Sigmoid colon (tissue), 7 donors: ENCODE results near the gene C17orf107. TPM values are rescaled to one million over a fixed set of nuclear protein-coding genes. Genes with fewer than 3 reads are reported as not detected.
"Not testable (repeated sequence)": the region's sequence is repeated elsewhere in the genome, so short reads cannot be mapped to it uniquely, and the experiment has no call there.

Experiments used
- DNase-seq: peaks from one replicate; pipeline ENCODE4 v3.0.0-alpha.2; 2019
- H3K27ac ChIP-seq, 4 donors: fragments of 200-600 bp; sonication (generic); one replicate each; pipeline ENCODE4 v1.5.1; 2016 to 2019; ENCODE audit warnings: mild to moderate bottlenecking in 1 of 4
- H3K27me3 ChIP-seq, 3 donors: fragments of 200-600 bp; sonication (generic); one replicate each; pipeline ENCODE4 v1.5.1; 2019; ENCODE audit warnings: mild to moderate bottlenecking in 1 of 3
- H3K36me3 ChIP-seq, 4 donors: fragments of 200-600 bp; sonication (generic); one replicate each; pipeline ENCODE4 v1.5.1; 2016 to 2019
- H3K4me1 ChIP-seq, 4 donors: fragments of 200-600 bp; sonication (generic); one replicate each; pipeline ENCODE4 v1.5.1; 2017 to 2019
- H3K4me3 ChIP-seq, 4 donors: fragments of 200-600 bp; sonication (generic); one replicate each; pipeline ENCODE4 v1.5.1; 2017 to 2019; ENCODE audit warnings: mild to moderate bottlenecking in 2 of 4, moderate library complexity in 1 of 4
- H3K9me3 ChIP-seq, 4 donors: fragments of 200-600 bp in 3 of 4; sonication (generic) in 3 of 4; one replicate each; pipeline versions ENCODE4 v1.5.1 to v1.6.1; 2013 to 2019
- CTCF ChIP-seq, 4 experiments: fragments of 450-650 bp in 3 of 4; fragments of 200-600 bp in 1 of 4; IDR thresholded peaks; one replicate each; pipeline ENCODE4 v1.5.1; 2016 to 2019; ENCODE audit warnings: antibody characterized with exemption in 4 of 4, mild to moderate bottlenecking in 3 of 4, moderate library complexity in 2 of 4
- EP300 ChIP-seq, 4 donors: sonication (generic); formaldehyde crosslinking; IDR thresholded peaks; one replicate each; pipeline ENCODE4 v1.6.1; 2017; ENCODE audit warnings: antibody characterized with exemption in 4 of 4
- POLR2A ChIP-seq, 2 donors: fragments of 450-650 bp; IDR thresholded peaks; one replicate each; pipeline ENCODE4 v1.6.1; 2016; ENCODE audit warnings: antibody characterized with exemption in 2 of 2, mild to moderate bottlenecking in 2 of 2, moderate library complexity in 2 of 2
- POLR2AphosphoS5 ChIP-seq, 4 donors: sonication (generic); formaldehyde crosslinking; IDR thresholded peaks; one replicate each; pipeline ENCODE4 v1.6.1; 2017; ENCODE audit warnings: antibody characterized with exemption in 4 of 4
- WGBS, 2 donors: extraction: QIAGEN DNeasy Blood & Tissue Kit; methylation state at CpG; one replicate each; pipeline ENCODE4 v1.1.7; 2013; 5-methylcytosine and 5-hydroxymethylcytosine counted together
- intact Hi-C: fragments of 100-400 bp; cut with DNase I; formaldehyde crosslinking; loops from one replicate; pipeline ENCODE4 v1.15.1; 2023
- polyA plus RNA-seq, 3 donors: library from polyadenylated mRNA; stranded (reverse); fragments of 200-250 nt; gene quantifications; one replicate each; pipeline ENCODE4 v1.2.3, GENCODE V29; 2013
- total RNA-seq, 4 donors: library from RNA; depleted of rRNA; stranded (reverse); fragments of >200 nt; gene quantifications; one replicate each; pipeline ENCODE4 v1.1.0, GENCODE V29; 2016
- donor health status: healthy with polysubstance abuse.
- donor health status: Bipolar disorder and iron deficiency.
- donor health status: healthy.

C17orf107 gene
- total and polyA plus RNA-seq, 7 donors, result under 0.01 to 2.8 (median 0.71) TPM

- no peak for DNase-seq
- no peak for TF ChIP-seq CTCF (IDR thresholded peaks at IDR 0.05)
- TF ChIP-seq POLR2A (IDR thresholded peaks at IDR 0.05), result no peak
- no peak for TF ChIP-seq POLR2AphosphoS5 (IDR thresholded peaks at IDR 0.05)
- no peak for TF ChIP-seq EP300 (IDR thresholded peaks at IDR 0.05)
- no peak overlapping the region for H3K27ac ChIP-seq
- H3K36me3 ChIP-seq, result peaks cover 0 to 7% (median 0%) of the 10 kb centered on the region in 4 donors
- 77 to 87% methylated on average over 16 of the region's 16 CpGs for WGBS, 2 donors
- intact Hi-C loops, result no loop called here
- no peaks in the 10 kb centered on the region for H3K27me3 ChIP-seq
- H3K4me3 ChIP-seq, result no peak overlapping the region
- peaks cover 0 to 21% (median 19%) of the 10 kb centered on the region in 4 donors for H3K4me1 ChIP-seq
- H3K9me3 ChIP-seq, result no peaks in the 10 kb centered on the region
These were observed 38.3 kb upstream of the C17orf107 start for GRCh38 chr17:4861052-4861451.

- intact Hi-C loops, result no loop called here
These were observed 36.6 kb upstream of the C17orf107 start for GRCh38 chr17:4862720-4863119.

DNA sequence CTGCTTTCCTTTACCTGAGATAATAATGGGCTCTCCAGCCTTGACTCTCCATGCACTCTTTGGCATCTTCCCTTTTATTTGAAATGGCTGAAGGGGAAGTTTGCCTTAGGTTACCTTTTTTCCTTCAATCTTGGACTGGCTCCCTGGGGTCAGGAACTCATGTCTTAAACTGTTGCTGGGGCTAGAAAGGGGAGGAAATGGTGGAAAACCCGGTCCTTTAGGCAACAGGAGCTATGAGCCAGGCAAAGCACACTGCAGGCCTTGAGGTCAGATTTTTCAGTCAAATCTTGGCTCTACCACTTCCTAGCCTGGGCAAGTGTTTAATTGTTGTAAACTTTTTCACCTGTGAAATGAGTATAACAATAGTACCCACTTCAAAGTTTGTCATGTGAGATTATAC, 36.0 kb upstream of the C17orf107 start:
- no peaks in the 10 kb centered on the region for H3K9me3 ChIP-seq
- H3K36me3 ChIP-seq, result peaks cover 0 to 7% (median 0%) of the 10 kb centered on the region in 4 donors
- no peaks in the 10 kb centered on the region for H3K27me3 ChIP-seq
- intact Hi-C loops, result no loop called here
- TF ChIP-seq POLR2A (IDR thresholded peaks at IDR 0.05), result no peak
- no peak for TF ChIP-seq CTCF (IDR thresholded peaks at IDR 0.05)
- TF ChIP-seq POLR2AphosphoS5 (IDR thresholded peaks at IDR 0.05), result no peak
- no peak for TF ChIP-seq EP300 (IDR thresholded peaks at IDR 0.05)
- no peak overlapping the region for H3K4me3 ChIP-seq
- no peak for DNase-seq
- 89 to 90% methylated on average over 1 of the region's 1 CpG for WGBS, 2 donors
- peaks cover 0 to 12% (median 11%) of the 10 kb centered on the region in 4 donors for H3K4me1 ChIP-seq
- no peak overlapping the region for H3K27ac ChIP-seq

More at GRCh38 chr17:4862720-4863119, 36.6 kb upstream of the C17orf107 start:
- peaks cover 0 to 18% (median 17%) of the 10 kb centered on the region in 4 donors for H3K4me1 ChIP-seq
- DNase-seq, result no peak
- peaks cover 0 to 7% (median 0%) of the 10 kb centered on the region in 4 donors for H3K36me3 ChIP-seq
- no peak for TF ChIP-seq CTCF (IDR thresholded peaks at IDR 0.05)
- TF ChIP-seq POLR2AphosphoS5 (IDR thresholded peaks at IDR 0.05), result no peak
- TF ChIP-seq POLR2A (IDR thresholded peaks at IDR 0.05), result no peak
- TF ChIP-seq EP300 (IDR thresholded peaks at IDR 0.05), result no peak
- no peak overlapping the region for H3K4me3 ChIP-seq
- H3K27me3 ChIP-seq, result no peaks in the 10 kb centered on the region
- no peaks in the 10 kb centered on the region for H3K9me3 ChIP-seq
- H3K27ac ChIP-seq, result no peak overlapping the region
- 96% methylated on average over 4 of the region's 4 CpGs for WGBS, 2 donors

DNA sequence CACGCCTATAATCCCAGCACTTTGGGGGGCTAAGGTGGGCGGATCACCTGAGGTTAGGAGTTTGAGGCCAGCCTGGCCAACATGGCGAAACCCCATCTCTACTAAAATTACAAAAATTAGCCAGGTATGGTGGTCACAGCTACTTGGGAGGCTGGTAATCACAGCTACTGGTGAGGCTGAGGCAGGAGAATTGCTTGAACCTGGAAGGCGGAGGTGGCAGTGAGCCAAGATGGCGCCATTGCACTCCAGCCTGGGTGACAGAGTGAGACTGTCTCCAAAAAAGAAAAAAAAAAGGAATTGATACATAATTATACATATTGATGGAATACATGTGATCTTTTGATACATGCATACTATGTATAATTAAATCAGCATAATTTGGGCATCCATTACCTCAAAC, 31.8 kb upstream of the C17orf107 start:
- intact Hi-C loops, H3K4me3 ChIP-seq, DNase-seq, H3K4me1 ChIP-seq, H3K36me3 ChIP-seq, H3K27me3 ChIP-seq, H3K9me3 ChIP-seq, H3K27ac ChIP-seq: not testable (repeated sequence)
- 88 to 96% methylated on average over 5 of the region's 5 CpGs for WGBS, 2 donors

- WGBS, 2 donors, result 94 to 95% methylated on average over 22 of the region's 22 CpGs
- H3K27ac ChIP-seq, DNase-seq, H3K36me3 ChIP-seq, H3K4me3 ChIP-seq, intact Hi-C loops, H3K27me3 ChIP-seq, H3K4me1 ChIP-seq, H3K9me3 ChIP-seq: not testable (repeated sequence)
These were observed 30.0 kb upstream of the C17orf107 start for GRCh38 chr17:4869058-4869998.
